ENCODE data around the gene TGFB1I1. TPM values are rescaled to one million over a fixed set of nuclear protein-coding genes. Genes with fewer than 3 reads are reported as not detected.
"Not testable (repeated sequence)": the region's sequence is repeated elsewhere in the genome, so short reads cannot be mapped to it uniquely, and the experiment has no call there.

The TGFB1I1 gene
- total RNA-seq, 1 experiment from 2014 or later, result 8.7 TPM

GRCh38 chr16:31483081-31483480 is 11.1 kb downstream of the TGFB1I1 start, which contains the start of gene SLC5A2 (continued):
- TF ChIP-seq ATF3 (IDR thresholded peaks at IDR 0.05) (no peak), JUND (IDR thresholded peaks at IDR 0.05) (no peak), EZH2 (IDR thresholded peaks at IDR 0.05) (no peak), SP1 (IDR thresholded peaks at IDR 0.05; ENCODE audit: low read depth) (no peak), ZFX (IDR thresholded peaks at IDR 0.05) (no peak), CEBPB (IDR thresholded peaks at IDR 0.05; ENCODE audit: low read depth) (no peak)

- H3K4me2 ChIP-seq (ENCODE audit: low read length); H4K20me1 ChIP-seq (ENCODE audit: insufficient read depth); H3K27ac ChIP-seq (ENCODE audit: low read depth, low read length); RAD21 ChIA-PET (ENCODE audit: low non-redundant PET in 1 of 2, low total read pairs in 2 of 2, uncharacterized antibody in 2 of 2, unreplicated experiment in 2 of 2); H3K36me3 ChIP-seq (ENCODE audit: control insufficient read depth in 1 of 2, insufficient read depth in 2 of 2, low read length in 2 of 2); H3K79me2 ChIP-seq (ENCODE audit: insufficient read depth, low read length); H3K9ac ChIP-seq (ENCODE audit: low read length); H3K9me3 ChIP-seq (ENCODE audit: control insufficient read depth in 1 of 2, insufficient read depth in 1 of 2, low read depth in 1 of 2, low read length in 2 of 2); ATAC-seq; H3K4me3 ChIP-seq (replicated peaks in 1 of 2; ENCODE audit: low read depth in 1 of 2, low read length in 2 of 2); intact Hi-C loops (cut with micrococcal nuclease); H2AFZ ChIP-seq (ENCODE audit: low read depth, low read length, poor library complexity, severe bottlenecking); POLR2A ChIA-PET; BruUV-seq (replicated peaks); H3K27me3 ChIP-seq (ENCODE audit: insufficient read depth, low read length); H3K9me2 ChIP-seq (ENCODE audit: insufficient read depth); DNase-seq (ENCODE audit: low read depth, low spot score); CTCF ChIA-PET: not testable (repeated sequence)
- peaks cover 7 to 20% of the 10 kb centered on the region in 2 experiments; a peak in 3 of 4 replicates for H3K4me1 ChIP-seq (ENCODE audit: control insufficient read depth in 1 of 2, insufficient read depth in 2 of 2, low read length in 2 of 2)
These were observed 12.1 kb downstream of the TGFB1I1 start for GRCh38 chr16:31484048-31484447.

GRCh38 chr16:31484491-31485171 is 12.7 kb downstream of the TGFB1I1 start:
- DNase-seq (ENCODE audit: low read depth, low spot score) (no peak), ATAC-seq (no peak)
- POLR2A ChIA-PET, result no interaction called here
- Histone ChIP-seq H4K20me1 (ENCODE audit: insufficient read depth) (no peaks in the 10 kb centered on the region), H3K36me3 (ENCODE audit: control insufficient read depth in 1 of 2, insufficient read depth in 2 of 2, low read length in 2 of 2) (no peaks in the 10 kb centered on the region), H3K9me2 (ENCODE audit: insufficient read depth) (no peaks in the 10 kb centered on the region), H3K9ac (ENCODE audit: low read length) (no peak overlapping the region), H3K27ac (ENCODE audit: low read depth, low read length) (no peak overlapping the region), H2AFZ (ENCODE audit: low read depth, low read length, poor library complexity, severe bottlenecking) (no peak overlapping the region), H3K79me2 (ENCODE audit: insufficient read depth, low read length) (no peaks in the 10 kb centered on the region), H3K9me3 (ENCODE audit: control insufficient read depth in 1 of 2, insufficient read depth in 1 of 2, low read depth in 1 of 2, low read length in 2 of 2) (no peaks in the 10 kb centered on the region), H3K27me3 (ENCODE audit: insufficient read depth, low read length) (no peaks in the 10 kb centered on the region), H3K4me3 (replicated peaks in 1 of 2; ENCODE audit: low read depth in 1 of 2, low read length in 2 of 2) (no peak overlapping the region), H3K4me2 (ENCODE audit: low read length) (no peak overlapping the region), H3K4me1 (ENCODE audit: control insufficient read depth in 1 of 2, insufficient read depth in 2 of 2, low read length in 2 of 2) (peaks cover 7 to 20% of the 10 kb centered on the region in 2 experiments; a peak in 3 of 4 replicates)
- CTCF ChIA-PET, result no interaction called here
- RAD21 ChIA-PET (ENCODE audit: low non-redundant PET in 1 of 2, low total read pairs in 2 of 2, uncharacterized antibody in 2 of 2, unreplicated experiment in 2 of 2), result no interaction called here
- no TSS peak for BruUV-seq (replicated peaks)
- intact Hi-C loops (cut with micrococcal nuclease), result no loop called here
- TF ChIP-seq EGR1 (IDR thresholded peaks at IDR 0.05; ENCODE audit: low read depth) (no peak), FOSL1 (IDR thresholded peaks at IDR 0.05; ENCODE audit: low read depth) (no peak), SIN3A (IDR thresholded peaks at IDR 0.05; ENCODE audit: low read depth) (no peak), POLR2A (IDR thresholded peaks at IDR 0.05; ENCODE audit: borderline replicate concordance, extremely low read depth, insufficient read depth, insufficient read length) (no peak), REST (IDR thresholded peaks at IDR 0.05; ENCODE audit: low read depth) (no peak), ELF1 (IDR thresholded peaks at IDR 0.05; ENCODE audit: borderline replicate concordance, low read depth) (no peak), YY1 (IDR thresholded peaks at IDR 0.05; ENCODE audit: extremely low read depth, insufficient replicate concordance, low read depth, low read length) (no peak), ZFX (IDR thresholded peaks at IDR 0.05) (no peak), ZNF274 (IDR thresholded peaks at IDR 0.05; ENCODE audit: low read depth, low read length) (no peak), SRF (IDR thresholded peaks at IDR 0.05; ENCODE audit: low read depth) (no peak), POLR2AphosphoS5 (IDR thresholded peaks at IDR 0.05; ENCODE audit: low read depth, low read length) (no peak), MAX (IDR thresholded peaks at IDR 0.05) (no peak), EZH2phosphoT487 (IDR thresholded peaks at IDR 0.05; ENCODE audit: borderline replicate concordance) (no peak), JUND (IDR thresholded peaks at IDR 0.05) (no peak), CEBPB (IDR thresholded peaks at IDR 0.05; ENCODE audit: low read depth) (no peak)

Data from HCT116 (cell line).